ENCODE results near the gene UAP1L1.
"Not testable (repeated sequence)": the region's sequence is repeated elsewhere in the genome, so short reads cannot be mapped to it uniquely, and the experiment has no call there.

The UAP1L1 gene

GRCh38 chr9:137057545-137057944 is 19.8 kb upstream of the UAP1L1 start:
- DNase-seq = peak; percentile 49 to 75

GRCh38 chr9:137058521-137059234 is 18.6 kb upstream of the UAP1L1 start:
- peak; percentile 38 to 67 for DNase-seq

DNA sequence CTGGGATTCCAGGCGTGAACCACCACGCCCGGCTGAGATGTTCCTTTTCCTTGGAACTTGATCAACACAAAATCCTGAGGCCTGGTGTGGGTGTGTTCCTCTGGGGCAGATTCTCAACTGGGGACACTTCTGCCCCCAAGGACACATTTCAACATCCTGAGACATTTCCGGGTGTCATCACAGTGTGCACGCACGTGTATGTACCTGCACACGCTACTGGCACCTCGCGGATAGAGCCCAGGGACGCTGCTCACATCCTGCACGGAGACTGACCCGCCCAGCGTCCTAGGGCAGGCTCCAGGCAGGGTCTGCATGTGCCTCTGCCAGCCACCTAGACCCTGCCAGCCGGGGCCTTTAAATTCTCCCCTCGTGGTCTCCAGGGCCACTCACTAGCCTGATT is 14.9 kb upstream of the UAP1L1 start:
- DNase-seq = no peak

GRCh38 chr9:137062798-137063197 is 14.5 kb upstream of the UAP1L1 start:
- DNase-seq = not testable (repeated sequence)

GRCh38 chr9:137063311-137064026 is 13.8 kb upstream of the UAP1L1 start:
- DNase-seq = no peak

DNA sequence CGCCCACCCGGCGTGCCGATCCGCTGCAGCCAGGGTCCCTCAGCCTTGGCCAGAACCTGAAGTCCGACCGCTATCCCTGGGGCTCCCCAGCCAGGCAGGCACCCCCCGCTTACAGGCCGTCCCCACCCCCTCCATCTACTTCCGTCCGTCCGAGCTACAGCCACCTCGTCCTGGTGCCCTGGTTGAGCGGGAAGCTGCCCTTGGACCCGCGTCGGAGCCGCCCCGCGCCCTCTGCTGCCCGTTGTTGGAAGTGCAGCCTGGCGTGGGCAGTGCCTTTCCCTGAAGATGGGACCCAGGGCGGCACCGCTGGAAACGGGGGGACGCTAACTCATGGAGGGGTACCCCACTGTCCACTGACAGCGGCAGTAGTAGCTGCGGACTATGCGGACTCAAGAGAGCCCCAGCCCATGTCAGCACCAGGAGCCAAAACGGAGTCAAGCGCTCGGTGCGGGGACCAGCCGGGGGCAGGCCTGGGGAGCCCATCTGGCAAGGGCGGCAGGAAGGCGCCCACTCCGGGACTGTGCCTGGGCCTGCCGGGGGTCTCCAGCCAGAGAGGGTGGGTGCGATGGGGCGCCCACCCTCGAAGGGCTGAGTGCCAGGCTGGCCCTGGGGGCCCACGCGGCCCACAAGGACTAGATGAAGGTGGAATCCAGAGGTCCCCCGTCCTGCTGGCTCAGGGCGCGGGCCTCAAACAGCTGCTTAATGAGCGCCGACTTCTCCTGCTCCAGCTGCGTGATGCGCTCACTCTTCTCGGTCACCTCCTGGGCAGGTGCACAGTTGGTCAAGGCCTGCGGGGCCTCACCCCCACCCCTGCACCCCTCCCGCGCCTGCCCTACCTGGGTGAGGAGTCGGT is 13.1 kb upstream of the UAP1L1 start:
- peak in 1 of 2 experiments; percentile 44 for DNase-seq

DNA sequence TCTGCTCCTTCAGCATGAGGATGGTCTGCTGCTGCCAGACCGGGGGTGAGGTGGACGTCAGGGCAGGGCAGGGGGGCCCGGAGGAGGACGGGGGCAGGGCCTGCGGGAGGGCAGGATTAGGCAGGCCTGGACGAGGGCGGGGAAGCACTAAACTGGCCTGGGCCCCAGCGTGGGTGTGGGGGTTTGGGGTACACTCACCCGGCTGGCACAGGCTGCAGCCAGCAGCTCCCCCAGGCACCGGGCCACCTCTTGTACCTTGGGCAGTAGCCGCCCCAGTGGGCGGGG is 12.5 kb upstream of the UAP1L1 start:
- DNase-seq = no peak

DNA sequence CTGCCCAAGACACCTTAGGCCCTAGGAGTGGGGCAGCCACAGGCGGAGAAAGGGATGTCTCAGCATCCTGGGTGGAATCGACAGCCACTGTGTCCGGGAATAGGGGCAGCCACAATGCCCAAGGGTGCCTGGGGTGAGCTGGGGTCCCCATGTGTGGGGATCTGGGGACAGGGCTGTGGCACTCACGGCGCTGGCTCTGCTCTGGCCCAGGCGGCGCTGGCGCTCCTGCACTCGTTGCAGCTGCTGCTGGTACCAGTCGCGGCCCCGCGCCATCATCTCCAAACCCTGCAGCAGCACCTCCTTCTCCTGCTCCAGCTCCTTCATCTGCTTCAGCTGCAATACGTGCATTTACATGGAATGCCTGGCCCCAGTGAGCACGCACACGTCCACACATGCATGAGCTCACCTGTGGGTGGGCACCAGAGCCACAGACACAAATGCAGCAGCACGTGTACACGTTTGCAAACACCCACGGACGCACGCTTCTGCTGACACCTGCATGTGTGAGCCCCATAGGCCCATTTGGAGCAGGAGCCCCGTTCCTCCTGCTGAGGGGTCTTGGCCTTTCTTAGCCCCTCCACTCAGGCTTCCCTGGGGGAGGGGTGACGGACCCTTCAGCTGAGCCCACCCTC is 11.9 kb upstream of the UAP1L1 start:
- no peak for DNase-seq

GRCh38 chr9:137066096-137066861 is 11.0 kb upstream of the UAP1L1 start:
- no peak for DNase-seq

DNA sequence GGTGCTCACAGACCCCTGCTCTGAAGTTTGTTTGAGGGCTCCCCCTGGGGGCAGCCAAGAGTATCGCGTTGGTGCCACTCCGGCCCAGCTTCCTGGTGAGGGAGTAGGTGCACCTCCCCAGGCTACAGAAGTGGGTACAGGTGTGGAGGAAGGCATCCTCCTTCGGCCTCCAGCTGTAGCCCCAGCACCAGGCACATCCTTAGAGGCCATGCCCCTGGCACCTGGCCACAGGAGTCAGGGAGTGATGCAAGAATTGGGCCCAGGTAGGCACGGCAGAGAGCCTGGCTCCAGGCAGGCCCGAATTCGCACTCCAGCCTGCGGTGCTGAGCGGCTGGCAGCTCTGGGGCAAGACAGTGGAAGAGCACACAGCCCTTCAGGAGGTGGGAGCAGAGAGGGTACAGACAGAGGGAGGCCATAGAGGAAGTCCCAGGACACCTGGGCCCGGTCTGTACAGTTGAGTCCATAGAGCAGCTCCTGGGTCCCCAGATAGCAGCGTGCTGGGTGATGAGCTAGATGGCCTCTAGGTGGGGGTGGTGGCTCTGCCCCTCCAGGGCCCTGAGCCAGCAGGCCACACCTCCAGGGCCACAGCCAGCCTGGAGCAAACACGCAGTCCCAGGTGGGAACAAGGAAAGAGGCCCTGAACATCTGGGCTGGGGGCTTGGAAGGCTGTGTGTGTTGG is 9.3 kb upstream of the UAP1L1 start:
- DNase-seq = peak; percentile 82 to 83

DNA sequence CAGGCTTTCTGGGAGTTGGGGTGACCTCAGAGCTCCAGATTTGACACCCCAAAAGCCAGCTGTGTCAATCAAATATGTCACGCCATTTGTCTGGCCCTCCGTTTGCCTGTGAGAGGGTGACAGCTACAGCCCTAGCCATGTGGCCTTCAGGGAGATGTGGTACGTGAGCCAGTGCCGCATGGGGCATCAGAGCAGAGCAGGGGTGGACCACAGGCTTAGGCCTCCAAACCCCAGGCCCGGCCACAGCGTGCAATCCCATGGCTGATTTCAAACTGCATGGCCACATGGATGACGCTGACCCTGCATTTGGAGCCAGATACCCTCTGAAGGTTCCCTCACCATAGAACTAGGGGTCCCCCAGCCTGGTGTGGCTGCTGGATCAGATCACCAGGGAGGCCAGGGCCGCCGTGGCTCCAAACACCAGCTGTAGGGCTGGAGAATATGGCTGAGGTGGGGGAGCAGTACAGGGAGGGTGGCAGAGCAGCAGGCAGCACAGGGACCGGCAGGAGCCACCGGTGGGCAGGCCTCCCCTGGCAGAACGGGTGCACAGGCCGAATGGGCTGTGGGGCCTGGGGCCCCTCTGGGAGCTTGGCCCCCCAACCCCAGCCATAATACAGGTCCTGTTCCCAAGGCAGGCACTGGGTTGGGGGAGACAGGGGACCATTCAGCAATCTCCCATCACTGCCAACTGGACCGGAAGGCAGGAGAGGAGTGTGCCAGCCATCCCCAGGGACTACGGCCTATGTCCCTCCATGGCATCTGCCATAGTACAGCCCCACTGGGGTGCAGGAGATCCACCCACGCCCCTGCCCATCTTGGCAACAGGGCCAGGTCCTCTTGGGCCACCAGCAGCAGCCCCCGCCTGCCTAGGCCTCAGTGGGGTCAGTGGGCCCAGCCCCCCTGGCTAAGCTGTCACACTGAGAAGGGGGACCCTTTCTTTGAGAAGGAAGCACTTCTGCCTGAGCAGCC is 8.5 kb upstream of the UAP1L1 start:
- DNase-seq = peak in 1 of 2 experiments; percentile 3

- DNase-seq = peak in 1 of 2 experiments; percentile 8
Observed at GRCh38 chr9:137069508-137070091, 7.7 kb upstream of the UAP1L1 start.

- DNase-seq = peak; percentile 95
Observed at GRCh38 chr9:137070201-137070905, 7.0 kb upstream of the UAP1L1 start, which contains the start of gene SAPCD2. Gene SAPCD2 (minus strand): TSS chr9:137070557. CDS start chr9:137070460, 97 bp downstream.

- no peak for DNase-seq
Observed at GRCh38 chr9:137070906-137071275, 6.4 kb upstream of the UAP1L1 start.

- no peak for DNase-seq
Observed at GRCh38 chr9:137071282-137071681, 6.0 kb upstream of the UAP1L1 start.

- DNase-seq = no peak
Observed at GRCh38 chr9:137073992-137074399, 3.3 kb upstream of the UAP1L1 start.

- no peak for DNase-seq
Observed at GRCh38 chr9:137074657-137075274, 2.6 kb upstream of the UAP1L1 start.

DNA sequence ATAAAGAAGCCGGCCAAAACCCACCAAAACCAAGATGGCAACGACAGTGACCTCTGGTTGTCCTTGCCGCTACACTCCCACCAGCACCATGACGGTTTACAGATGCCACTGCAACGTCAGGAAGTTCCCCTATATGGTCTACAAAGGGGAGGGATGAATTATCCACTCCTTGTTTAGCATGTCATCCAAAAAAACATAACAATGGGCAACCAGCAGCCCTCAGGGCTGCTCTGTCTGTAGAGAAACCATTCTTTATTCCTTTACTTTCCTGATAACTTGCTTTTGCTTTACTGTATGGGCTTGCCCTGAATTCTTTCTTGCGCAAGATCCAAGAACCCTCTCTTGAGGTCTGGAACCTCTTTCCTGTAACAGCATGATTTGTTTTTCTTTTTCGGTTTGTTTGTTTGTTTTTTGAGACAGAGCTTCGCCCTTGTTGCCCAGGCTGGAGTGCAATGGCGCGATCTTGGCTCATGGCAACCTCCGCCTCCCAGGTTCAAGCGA is 2.0 kb upstream of the UAP1L1 start:
- no peak for DNase-seq

DNA sequence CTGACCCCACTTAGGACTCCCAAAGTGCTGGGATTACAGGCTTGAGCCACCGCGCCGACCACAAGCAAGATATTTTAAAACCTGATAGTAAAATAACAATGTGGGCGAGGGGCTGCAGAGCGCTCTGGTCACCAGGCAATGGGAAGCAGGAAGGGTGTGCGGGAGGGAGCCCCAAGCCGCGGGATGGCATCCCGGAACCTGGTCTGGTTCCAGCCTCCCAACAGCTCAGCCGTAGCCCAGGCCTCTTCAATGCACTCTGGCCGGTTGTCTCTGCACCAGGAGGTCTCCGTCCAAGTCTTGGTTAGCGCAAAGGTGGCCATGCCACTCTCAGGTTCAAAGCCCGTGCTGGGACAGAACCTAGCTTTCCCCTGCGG is 694 bp upstream of the UAP1L1 start:
- no peak for DNase-seq

Data from NCI-H2081 (cell line).